NCI-H2081 (cell line): Measurements from ENCODE around the gene SLC41A3.
"Not testable (repeated sequence)": the region's sequence is repeated elsewhere in the genome, so short reads cannot be mapped to it uniquely, and the experiment has no call there.

ENCODE experiments used
- DNase-seq, 2 experiments: peaks; one replicate each; lab custom pipeline; 2025; lab: John Stamatoyannopoulos, UW

SLC41A3 gene

DNA sequence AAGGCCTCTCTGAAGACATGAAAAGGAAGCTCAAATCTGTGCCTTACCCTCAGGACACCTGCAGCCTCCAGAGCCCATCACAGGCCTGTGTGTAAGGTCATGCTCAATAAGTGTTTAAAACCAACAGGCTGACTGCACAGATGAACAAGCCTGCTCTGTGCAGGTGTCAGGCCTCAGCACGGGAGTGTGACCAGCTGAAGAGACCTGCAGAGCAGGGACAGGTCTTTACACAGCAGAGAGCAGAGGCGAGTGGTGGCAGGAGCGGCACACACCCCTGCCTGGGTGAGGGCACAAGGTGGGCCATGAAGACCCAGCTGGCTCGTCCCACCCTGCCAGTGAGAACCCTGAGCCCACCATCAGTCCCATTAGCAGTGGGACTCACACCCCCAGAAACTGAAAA is 58.1 kb downstream of the SLC41A3 start:
- DNase-seq: no peak

DNA sequence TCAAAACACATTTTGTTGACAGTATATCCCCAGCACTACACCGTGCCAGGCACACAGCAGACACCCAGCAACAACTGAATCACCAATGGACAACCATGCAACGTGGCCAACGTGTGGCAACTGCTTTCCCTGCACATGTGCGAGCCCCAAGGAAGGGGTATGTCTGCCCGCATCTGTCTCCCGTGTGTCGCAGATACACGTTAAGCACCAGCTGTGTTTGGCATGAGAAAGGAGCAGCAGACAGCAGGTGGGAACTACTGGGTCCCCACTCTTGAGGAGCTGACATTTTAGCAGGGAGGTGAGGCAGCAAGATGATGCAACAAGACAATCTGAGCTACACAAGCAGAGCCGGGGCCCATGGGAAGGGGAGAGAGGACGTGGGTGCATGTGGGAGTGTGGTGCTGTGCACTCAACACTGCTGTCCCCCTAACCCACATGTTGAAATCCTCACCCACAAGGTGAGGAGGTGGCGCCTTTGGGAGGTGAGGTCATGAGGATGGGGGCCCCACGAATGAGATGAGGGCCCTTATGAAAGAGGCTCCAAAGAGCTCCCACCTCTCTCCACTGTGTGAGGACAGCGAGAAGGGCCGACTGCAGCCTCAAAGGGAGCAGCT is 58.7 kb downstream of the SLC41A3 start:
- no peak for DNase-seq

DNA sequence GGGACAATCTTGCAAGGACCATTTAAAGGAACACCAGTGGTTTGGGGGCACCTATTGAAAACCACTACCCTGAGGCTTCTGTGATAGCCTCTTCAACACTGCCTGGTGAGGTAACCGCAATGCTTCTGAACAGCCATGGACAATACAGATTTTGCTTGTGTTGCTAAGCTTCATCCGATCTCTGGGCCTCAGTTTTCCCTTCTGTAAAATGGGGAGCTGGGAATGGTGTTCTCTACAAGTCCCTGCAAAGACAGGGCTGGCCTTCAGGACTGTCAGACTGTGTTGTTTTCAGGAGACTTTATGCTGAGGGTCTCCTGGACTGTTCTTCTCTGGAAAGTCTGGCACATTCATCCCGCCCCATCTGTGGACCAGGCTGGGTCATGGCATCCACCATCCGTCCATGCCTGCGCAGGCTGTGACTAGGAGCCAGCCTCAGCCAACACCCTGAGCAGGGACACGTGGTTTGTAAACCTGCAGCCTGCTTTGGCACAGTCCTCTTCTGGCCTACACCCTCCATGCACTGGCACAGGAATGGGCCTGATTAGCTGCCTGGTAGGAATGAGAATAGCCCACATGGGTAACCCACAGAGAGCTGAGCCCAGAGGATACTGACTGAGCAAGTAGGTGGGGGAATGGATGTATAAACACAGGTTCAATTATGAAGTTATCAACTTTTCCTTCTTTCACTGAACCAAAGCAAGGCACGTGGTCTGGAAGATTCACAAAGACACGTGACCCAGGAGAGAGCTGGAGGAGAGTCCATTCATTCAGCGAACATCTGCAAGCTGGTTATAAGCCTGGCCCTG is 59.7 kb downstream of the SLC41A3 start:
- DNase-seq: no peak

DNA sequence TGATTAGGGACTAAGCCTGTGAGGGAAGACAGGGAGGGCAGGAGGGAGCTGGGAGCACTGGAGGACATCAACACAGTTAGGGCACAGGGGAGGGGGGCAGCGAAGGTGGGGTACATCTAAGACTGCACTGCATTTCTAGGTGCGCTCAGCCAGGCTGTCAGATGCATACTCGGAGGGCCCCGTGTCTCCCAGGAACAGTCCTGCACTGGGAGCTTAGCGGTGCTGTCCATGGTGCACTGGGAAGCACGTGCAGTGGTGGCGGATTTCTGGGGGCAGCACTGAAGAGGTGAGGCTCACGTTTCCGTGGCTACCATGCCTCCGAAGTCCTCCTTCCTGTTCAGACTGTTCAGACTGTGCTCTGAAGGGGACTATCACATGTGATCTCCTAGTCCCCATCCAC is 60.5 kb downstream of the SLC41A3 start:
- DNase-seq: no peak

DNA sequence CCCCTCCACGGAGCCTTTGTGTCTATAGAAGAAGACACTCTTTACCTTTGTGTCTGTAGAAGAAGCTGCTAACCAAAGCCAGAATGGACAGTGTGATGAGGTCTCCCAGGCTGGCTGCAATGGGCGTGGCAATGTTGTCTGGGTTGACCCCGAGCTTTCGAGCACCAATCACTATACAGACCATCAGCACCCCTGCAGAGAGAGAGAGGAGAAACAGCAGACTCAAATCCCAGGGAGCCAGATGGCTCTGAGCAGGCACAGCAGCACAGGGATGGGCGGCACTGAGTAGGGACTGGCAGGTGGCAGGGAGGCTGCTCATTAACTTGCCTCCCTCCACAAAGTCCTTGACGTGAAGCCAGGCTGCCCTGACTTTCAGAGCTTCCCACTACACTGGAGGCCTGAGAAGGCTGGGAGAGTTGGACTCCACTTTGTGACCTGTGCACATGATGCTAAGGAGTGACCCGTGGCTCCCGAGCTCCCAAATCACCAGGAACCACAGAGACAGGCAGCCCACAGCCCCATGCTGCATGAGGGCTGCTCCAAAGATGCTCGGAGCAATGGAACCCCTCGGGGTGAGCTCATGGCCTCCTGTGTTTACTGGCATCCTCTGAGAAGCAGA is 61.1 kb downstream of the SLC41A3 start:
- DNase-seq: no peak

DNA sequence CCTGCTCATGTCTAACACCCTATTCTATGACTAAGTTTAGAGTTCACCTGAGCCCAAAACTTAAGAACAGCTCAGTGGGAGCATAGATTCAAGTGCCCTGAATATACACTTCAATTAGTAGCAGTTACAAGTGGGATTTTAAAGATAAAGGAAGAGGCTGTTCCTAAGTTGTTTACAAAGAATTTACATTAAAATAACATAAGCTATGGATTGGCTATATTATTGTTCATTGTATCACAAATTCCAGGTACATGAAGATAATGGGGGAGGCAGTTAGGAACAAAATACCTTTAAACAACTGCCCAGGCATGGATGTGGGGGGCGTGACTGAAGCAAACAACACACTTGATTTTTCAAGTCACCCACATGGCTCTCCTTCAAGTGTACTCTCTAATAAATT is 62.2 kb downstream of the SLC41A3 start:
- no peak for DNase-seq

DNA sequence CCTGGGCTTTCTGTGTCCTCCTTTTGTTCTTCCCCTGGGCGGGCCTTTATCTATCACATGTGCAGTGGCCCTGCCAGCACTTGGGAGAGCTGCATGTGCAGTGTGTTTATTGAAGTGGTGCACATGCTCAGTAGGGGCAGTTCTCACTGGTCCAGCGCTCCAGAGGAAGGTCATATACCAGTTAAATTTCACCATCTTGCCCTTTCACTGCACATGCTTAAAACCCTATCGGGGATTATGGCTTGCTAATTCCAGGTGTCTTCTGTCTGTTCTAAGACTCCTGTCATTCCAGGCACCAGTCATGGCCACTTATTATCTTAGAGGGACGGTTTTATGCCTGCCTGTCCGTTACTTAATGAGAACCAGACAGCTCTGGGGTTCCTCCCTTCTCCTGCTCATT is 62.7 kb downstream of the SLC41A3 start:
- DNase-seq: no peak

DNA sequence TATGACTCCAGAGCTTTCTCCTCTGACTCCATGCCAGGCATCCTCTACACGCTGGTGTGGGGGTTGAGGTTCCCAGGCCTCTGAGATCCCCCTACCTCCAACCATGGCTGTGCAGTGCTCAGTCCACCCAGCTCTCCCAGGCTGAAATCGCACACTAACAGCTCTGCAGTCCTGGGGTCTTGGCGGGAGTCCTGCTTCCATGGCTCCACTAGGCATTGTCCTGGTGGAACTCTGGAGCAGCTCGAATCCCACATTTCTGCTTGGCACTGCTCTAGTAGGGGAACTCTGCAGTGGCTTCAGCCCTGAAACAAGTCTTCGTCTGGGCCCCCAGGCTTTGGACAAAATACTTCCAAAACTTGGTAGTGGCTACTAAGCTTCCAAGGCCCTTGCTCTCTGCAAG is 64.2 kb downstream of the SLC41A3 start:
- DNase-seq: no peak

DNA sequence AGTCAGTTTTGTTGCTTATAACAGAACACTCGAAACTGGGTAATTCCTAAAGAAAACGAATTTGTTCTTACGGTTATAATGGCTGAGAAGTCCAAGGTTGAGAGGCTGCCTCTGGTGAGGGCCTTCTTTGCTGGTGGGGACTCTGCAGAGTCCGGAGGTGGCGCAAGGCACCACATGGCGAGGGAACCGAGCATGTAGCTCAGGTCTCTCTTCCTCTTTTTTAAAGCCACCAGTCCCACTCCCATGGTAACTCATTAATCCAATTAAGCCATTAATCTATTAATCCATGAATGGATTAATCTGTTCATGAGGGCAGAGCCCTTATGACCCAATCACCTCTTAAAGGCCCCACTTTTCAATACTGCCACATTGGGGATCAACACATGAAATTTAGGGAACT is 64.9 kb downstream of the SLC41A3 start:
- no peak for DNase-seq

DNA sequence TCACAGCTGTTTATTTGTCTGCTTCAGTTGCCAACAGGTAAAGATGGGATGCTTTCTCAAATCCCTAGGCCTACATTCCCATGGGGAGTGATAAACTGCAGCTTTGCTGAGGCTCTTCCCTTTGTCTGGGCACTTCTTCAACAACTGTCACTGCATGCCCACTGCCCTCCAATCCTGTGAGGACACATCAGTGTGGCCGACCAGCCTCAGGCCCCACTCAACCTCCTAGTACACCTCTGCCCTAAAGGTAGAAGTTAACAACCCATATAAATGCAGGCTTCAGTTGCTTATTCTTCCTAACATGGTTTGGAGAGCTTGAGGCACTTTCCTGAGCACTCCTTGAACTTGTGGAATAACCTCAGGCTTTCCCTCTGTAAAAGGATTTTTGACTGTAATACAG is 65.4 kb downstream of the SLC41A3 start:
- no peak for DNase-seq

DNA sequence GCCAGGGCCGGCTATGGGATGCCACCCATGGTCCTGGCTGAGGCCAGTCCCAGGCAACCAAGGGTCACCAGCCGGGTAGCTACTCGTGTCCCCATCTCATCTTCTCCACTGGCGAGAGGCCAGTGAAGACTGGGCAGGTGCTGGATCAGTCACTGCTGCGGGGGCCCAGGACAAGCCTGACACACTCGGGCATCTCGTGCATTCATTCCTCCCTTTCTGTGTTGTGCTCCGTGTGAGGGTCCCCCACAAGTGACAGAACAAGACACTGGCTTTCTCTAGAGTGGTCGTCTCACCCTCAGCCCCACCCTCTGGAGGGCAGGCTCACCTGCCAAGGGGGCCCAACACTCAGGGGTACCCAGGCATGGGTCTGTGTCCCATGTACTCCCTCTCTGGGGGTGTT is 66.6 kb downstream of the SLC41A3 start:
- DNase-seq: no peak

DNA sequence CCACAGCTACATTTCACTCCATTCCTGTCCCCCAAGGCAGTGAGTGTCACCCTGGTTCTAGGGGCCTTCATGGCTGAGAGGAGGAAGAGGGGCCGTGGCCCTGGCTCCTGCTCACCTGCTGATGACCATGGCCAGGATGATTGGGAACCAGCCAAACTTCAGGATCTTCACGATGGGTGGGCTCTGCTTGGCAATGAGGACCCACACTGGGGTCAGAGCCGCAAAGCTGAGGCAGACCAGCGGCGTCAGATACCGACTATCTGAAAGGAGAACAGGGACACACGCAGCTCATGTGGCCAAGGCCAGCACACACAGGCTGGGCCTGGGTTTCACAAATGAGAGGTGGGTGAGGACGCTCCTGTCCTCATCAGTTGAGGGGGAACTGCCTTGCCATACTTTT is 67.3 kb downstream of the SLC41A3 start:
- DNase-seq: no peak

DNA sequence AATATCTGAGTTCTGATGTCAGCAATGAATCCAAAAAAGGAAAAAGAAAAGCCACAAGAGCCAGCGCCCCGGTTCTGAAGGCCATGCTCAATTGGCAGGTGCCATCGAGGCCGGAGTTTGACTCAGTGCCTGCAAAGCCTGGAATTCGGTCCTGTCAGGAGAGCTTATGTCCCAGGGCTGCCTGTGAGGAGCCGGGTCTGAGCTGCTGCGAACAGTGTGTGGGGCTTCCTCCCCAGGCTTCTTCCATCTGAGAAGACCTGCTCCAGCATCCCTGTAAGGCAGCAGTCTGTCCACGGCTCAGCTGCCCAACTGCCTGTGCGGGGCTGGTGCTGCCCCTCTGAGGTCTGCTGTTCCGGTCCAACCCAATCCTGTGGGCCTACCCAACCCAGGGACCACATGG is 68.8 kb downstream of the SLC41A3 start:
- no peak for DNase-seq

DNA sequence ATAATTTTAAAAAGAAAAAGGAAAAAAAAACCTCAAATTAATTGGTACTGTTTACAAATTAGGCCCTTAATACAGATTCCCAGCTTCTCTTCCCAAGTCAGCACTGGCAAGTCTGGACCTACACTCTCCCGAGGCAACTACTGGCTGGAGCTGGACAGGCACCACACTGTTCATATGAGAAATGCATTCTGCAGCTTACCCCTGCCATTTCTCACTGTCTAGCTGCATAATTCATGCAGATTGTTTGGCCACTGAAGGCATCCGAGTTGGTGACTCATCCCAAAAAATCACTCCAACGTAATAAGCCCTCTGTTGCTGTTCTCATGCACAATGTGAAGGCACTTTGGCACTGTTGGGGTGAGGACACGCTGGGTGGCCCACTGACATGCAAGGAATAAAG is 69.7 kb downstream of the SLC41A3 start:
- DNase-seq: no peak

DNA sequence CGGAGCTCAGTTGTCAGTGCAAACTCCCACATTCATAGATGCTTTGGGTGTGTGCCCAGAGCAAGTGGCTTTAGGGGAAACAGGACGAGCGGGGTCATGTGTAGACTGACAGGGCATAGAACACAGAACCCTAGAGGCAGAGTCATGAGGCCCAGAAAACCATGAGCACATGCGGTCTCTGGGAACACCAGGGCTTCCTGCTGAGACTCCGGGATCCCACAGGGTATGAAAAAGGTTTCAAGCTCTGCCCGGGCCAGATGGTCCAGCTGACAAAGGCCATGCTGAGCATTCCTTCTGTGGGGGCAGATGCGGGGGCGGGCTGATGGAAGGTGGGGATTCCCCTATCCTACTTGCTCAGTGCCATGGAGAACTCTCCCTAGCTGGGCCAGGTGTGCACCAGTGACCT is 70.2 kb downstream of the SLC41A3 start:
- DNase-seq: no peak

DNA sequence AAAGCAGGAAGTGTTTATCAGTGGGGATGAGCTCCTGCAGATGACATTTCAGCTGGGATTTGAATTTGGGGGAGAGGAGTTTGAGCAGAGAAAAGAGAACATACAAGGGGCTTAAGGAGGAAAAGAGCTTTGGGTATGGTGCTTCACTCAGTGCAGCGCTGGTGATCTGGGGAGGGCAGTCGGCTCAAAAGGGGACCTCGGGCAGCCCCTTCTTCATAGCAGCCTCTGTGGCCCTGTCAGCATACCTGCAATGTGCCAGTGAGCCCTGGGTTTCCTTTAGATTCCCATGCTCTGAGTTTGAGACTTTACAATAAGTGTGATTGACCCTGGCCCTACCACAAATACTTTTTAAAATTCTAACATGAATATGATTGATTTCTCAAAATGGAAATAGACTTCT is 74.7 kb downstream of the SLC41A3 start:
- no peak for DNase-seq

DNA sequence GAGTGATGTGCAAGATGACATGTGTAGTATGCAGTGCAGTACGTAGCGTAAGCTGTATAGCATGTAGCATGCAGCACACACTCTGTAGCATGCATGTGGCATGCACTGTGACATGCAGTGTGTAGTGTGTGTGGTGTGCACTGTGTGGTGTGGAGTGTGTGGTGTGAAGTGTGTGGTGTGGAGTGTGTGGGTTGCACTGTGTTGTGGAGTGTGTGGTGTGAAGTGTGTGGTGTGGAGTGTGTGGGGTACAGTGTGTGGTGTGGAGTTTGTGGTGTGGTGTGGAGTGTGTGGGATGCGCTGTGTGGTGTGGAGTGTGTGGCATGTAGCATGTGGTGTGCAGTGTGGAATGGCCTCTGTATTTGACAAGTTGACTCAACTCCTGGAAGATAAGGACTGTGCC is 75.7 kb downstream of the SLC41A3 start:
- DNase-seq: no peak

DNA sequence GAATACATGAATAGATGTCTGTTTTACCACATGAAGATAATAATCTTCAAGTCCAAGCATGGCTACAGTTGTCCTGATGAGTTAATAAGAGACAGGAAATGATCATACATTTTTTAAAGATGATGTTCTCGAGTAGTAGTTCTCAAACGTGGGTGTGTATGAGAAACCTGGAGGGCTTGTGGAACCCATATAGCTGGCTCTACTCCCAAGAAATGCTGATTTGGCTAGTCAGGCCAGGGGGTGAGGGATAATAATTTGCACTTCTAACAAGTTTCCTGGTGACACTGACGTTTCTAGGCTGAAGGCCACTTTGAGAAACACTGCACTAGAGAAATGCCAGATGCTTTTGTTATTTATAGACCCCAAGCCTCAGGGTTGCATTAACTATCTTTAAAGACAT is 78.0 kb downstream of the SLC41A3 start:
- no peak for DNase-seq

DNA sequence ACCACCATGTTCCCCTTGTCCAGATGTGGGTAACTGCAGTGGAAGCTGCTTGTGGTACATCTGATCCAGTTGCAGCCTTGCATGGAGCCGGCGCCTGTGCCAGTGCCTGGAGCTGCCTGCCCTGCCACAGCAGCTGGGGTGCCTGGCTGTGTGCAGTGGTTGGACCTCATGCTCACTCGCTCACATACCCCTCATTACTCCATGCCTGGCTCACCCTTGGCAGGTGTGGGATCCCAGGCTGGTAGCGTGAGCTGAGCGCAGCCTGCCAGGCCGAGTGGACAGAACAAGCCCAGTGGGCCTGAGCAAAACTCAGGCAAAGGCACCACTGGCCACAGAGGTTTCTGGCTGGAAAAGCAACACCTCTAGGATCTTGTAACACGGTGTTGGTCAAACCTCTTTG is 79.2 kb downstream of the SLC41A3 start:
- no peak for DNase-seq

DNA sequence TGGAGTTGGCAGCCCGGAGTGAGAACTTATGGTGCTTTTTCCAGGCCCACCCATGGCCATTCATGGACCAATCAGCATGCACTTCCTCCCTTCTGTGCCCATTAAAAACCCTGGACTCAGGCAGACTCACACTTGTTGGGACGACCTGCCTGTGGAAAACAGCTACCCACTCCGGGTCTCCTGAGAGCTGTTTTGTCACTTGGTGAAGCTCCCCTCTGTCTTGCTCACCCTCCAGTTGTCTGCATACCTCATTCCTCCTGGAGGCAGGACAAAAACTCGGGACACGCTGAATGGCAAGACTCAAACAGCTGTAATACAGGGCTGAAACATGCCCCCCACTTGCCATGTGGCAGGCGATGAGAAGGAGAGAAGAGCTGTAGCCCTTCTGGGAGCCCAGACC is 79.7 kb downstream of the SLC41A3 start:
- no peak for DNase-seq

DNA sequence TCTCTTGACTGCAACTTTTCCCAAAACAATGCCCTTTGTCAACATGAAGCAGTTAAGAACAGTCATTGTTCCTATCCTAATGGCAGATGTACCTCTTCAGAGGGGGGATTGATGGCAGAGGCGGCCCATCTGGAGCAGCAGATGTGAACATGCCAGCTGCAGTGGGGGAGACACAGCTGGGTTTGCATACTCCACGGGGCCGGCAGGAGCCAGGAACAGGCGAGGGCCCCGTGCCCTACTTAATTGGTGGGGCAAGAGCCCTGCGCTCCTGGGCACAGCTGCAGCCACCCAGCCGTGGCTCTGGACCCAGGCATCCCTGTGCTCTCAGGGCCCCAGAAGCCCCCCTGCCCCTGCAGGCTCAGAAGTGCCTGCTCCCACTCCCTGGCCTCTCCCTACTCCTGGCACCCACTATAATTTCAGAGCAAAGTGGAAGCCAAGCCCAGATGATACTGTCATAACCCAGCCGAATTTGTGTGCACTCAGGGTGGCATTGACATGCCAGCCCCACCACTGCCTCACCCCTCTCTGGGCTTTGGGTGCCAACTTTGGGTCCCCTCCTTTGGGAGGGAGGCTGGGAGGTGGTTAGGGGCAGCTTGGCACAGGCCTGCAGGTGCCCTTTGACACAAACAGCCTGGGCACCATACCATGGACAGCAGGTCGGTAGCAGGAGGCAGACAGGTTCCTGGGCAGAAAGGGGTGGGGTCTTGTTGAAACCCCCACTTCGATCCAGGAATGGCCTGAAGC is 80.3 kb downstream of the SLC41A3 start:
- no peak for DNase-seq

DNA sequence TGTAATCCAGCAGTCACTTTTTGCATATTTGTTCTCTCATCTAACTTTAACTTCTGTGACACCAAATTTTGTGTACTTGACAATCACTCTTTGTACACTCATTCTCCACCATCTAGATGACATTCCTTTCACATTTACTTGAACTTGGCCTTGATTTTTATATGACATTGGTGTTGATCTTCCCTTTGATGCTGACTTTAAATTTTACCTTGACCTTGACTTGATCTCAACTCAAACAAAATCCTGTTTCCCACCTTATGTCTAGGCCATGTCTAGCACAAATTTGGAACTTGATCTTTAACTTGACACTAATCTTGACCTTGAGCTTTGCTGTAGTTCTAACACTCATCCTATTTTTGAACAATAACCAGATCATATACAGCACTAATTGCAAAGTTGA is 81.7 kb downstream of the SLC41A3 start:
- no peak for DNase-seq

DNA sequence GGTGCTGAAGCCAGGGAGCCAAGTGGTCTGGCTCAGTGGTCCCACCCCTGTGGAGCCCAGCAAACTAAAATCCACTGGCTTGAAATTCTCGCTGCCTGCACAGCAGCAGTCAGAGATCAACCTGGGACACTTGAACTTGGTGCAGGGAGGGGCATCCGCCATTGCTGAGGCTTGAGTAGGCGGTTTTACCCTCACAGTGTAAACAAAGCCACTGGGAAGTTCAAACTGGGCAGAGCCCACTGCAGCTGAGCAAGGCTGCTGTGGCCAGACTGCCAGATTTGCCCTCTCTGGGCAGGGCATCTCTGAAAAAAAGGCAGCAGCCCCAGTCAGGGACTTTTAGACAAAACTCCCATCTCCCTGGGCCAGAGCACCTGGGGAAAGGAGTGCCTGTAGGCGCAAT is 87.2 kb downstream of the SLC41A3 start:
- not testable (repeated sequence) for DNase-seq
